GM19452 (cell line): Measurements from ENCODE around the gene PITPNC1.
"Not testable (repeated sequence)": the region's sequence is repeated elsewhere in the genome, so short reads cannot be mapped to it uniquely, and the experiment has no call there.

Source experiments
- ATAC-seq: cut with Tn5 transposase; IDR thresholded peaks from one replicate; pipeline ENCODE4 v1.9.1; 2021; ENCODE audit not compliant: unreplicated experiment

PITPNC1 gene

GRCh38 chr17:67393809-67394397, 16.8 kb downstream of the PITPNC1 start:
- ATAC-seq: no peak

DNA sequence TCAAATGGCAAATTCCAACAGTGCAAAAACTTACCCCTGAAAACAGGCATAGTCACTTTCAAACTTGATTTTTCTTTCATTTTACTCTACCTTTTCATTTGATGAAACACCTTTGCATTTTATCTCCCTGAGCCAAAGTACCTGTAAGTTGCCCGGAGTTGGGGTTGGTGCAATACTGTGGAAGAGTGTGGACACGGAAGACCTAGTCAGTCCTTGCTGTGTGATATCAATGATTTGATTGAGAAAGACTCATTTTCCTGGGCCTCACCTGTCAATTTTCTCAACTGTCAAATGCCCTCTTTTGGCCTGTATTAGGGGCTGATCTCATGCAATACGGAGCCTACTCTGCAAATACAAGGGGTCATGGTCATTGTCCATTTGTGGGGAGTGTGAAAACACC, 22.6 kb downstream of the PITPNC1 start:
- no peak for ATAC-seq

GRCh38 chr17:67400193-67400592, 23.1 kb downstream of the PITPNC1 start:
- no peak for ATAC-seq

- no peak for ATAC-seq
Measured at GRCh38 chr17:67401106-67401505, 24.0 kb downstream of the PITPNC1 start.

- no peak for ATAC-seq
Measured at GRCh38 chr17:67401598-67402504, 24.8 kb downstream of the PITPNC1 start.

DNA sequence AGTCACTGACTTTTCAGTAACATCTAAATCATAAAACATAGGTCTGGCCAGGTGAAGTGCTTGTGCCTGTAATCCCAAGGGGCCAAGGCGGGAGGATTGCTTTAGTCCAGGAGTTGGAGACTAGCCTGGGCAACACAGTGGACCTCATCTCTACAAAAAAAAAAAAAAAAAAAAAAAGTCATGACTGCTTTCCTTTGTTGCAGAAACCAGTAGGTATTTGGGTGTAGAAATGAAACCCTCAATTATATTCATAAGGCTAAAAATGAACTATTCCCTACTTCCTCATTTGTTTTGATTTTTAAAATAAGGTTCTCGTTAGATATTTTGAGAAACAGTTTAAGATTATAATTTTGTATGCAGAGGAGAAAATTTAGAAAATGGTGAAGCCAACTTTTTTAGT, 26.0 kb downstream of the PITPNC1 start:
- no peak for ATAC-seq

DNA sequence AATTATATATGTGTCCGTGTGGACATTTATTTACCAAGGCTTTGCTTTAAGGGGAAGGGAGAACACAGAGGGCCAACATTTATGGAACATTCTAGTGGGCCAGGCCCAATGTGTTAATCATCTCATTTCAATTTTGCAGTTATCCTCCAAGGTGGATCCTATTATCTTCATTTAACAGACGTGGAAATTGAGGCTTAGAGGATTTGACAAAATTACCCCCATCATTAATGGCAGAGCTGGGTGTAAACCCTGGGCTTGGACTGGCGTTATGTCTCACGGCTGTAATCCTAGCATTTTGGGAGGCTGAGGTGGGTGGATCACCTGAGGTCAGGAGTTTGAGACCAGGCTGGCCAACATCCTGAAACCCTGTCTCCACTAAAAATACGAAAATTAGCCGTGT, 26.4 kb downstream of the PITPNC1 start:
- no peak for ATAC-seq

DNA sequence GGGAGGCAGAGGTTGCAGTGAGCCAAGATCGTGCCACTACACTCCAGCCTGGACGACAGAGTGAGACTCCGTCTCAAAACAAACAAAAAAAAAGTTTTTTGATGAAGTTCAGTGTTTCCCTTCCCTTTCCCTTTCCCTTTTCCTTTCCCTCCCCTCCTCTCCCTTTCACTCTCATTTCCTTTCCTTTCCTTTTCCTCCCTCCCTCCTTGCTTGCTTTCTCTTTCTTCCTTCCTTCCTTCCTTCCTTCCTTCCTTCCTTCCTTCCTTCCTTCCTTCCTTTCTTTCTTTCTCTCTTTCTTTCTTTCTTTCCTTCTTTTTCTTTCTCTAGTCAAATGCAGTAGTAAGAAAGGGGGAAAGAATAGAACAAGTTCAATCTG, 31.4 kb downstream of the PITPNC1 start:
- ATAC-seq: not testable (repeated sequence)

- ATAC-seq: no peak
Measured at GRCh38 chr17:67411397-67411796, 34.3 kb downstream of the PITPNC1 start.

DNA sequence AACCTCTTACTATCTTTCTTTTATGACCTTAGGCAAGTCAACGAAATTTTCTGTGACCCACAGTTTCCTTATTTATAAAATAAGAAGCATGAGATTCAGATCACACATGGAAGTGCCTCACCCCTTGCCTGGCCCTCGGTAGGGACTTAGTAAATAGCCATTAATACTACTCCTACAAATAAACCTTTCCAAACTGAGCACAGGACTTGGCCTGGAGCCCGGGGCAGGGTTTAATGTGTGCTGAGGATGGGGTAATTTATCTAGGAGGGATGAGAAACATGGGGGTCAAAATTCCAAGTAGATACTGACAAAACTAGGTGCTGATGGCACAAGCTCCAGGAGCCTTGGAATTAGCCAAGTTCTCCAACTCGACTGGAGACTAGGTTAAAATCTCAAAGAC, 35.0 kb downstream of the PITPNC1 start:
- no peak for ATAC-seq

DNA sequence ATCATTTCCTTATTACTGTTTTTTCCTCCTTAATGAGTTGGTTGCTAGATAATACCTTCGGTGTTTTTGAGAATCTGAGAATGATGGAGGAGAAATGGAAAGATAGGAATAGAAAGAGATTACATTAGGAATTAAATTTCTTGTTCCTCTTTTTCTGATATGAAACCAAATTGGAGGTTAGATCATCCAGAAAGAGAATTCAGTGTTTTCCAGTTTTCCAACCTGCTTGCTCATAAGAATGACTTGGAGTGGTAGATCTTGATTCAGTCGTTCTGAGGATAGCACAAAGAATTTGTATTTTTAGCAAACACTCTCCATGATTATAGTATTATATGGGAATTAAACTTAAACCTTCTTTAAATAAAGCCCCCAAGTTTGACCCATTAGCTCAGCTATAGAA, 35.9 kb downstream of the PITPNC1 start:
- ATAC-seq: no peak

DNA sequence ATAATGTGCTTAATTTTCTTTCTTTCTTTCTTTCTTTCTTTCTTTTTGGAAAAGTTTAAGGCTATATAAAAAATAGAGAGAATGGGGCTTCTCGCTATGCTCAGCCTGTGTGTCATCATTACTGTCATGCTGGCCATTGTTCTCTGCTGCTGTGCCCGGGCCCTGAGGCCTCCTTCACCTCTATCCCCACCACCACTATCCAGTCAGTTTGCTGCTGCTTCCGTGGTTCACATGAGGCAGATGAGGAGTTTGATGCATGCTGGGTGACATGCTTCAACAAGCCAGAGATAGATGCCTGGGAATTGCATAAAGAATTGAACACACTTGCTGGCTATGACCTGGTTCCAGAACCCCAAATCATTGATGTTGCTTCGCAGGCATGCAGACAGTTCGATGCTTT, 36.3 kb downstream of the PITPNC1 start:
- no peak for ATAC-seq

DNA sequence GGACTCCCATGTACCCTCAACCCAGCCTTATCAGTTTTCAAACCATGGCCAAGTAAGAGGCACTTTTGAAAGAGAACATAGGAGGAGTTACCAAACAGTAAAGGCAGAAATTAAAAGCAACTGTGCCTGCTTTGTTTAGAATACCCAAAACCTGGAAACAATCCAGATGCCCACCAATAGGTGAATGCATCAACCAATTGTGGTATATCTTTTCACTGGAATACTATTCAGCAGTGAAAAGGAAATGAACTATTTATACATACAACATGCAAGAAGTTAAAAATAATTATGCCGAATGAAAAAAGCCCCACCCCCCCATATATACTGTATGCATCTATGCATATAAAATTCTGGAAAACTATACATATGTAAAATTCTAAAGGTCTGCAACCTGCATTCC, 37.0 kb downstream of the PITPNC1 start:
- ATAC-seq: no peak

DNA sequence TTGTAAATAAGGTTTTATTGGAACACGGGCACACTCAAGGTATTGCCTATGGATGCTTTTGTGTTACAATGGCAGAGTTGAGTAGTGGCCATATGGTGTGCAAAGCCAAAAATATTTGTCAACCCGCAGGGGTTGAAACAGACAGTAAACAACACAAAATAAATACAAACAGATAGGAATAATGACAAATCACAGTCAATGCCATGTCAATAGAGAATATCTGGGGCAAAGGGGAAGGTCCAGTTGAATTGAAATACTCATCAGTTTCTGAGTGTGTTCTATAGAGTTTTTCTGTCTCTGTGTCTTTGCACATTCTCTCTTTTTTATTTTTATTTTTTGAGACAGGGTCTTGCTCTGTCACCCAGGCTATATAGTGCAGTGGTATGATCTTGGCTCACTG, 37.5 kb downstream of the PITPNC1 start:
- no peak for ATAC-seq

GRCh38 chr17:67415291-67415690, 38.2 kb downstream of the PITPNC1 start:
- ATAC-seq: no peak

DNA sequence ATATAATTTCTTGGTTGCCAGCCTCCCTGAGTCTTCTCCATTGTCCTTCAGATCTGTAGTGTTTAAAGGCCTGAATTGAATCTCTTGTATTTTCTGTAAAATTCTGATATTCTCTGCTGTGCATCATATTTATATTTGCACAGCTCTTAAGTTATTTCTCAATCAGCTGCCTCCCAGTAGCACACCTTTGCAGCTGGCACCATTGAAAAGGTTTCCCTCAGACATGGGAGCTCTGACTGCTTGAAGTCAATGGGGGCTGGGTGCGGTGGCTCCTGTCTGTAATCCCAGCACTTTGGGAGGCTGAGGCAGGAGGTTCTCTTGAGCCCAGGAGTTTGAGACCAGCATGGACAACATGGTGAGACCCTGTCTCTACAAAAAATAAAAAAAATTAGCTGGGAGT, 40.4 kb downstream of the PITPNC1 start:
- ATAC-seq: no peak

GRCh38 chr17:67420994-67421393, 43.9 kb downstream of the PITPNC1 start:
- ATAC-seq: no peak

GRCh38 chr17:67421869-67422273, 44.8 kb downstream of the PITPNC1 start:
- no peak for ATAC-seq

- ATAC-seq: not testable (repeated sequence)
Measured at GRCh38 chr17:67422296-67422695, 45.2 kb downstream of the PITPNC1 start.

DNA sequence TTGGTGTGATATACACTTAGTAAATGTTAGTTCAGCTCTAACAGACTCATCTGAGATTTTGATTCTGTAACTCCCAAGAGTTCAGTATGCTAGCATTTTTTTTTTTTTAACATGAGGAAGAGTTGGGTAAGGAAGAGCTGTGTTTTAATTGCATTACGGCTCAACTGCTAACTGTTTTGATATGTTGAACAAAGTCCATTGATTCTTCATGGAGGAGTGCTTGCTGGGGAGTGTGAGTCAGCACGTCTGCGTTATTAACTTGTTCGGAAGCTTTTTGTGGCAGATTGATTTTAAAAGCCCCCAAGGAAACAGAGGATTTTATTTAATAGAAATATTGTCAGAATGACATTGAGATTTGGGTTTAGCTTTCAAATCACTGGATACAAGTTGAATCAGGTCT, 45.8 kb downstream of the PITPNC1 start:
- ATAC-seq: no peak

- no peak for ATAC-seq
Measured at GRCh38 chr17:67425571-67426160, 48.6 kb downstream of the PITPNC1 start.

DNA sequence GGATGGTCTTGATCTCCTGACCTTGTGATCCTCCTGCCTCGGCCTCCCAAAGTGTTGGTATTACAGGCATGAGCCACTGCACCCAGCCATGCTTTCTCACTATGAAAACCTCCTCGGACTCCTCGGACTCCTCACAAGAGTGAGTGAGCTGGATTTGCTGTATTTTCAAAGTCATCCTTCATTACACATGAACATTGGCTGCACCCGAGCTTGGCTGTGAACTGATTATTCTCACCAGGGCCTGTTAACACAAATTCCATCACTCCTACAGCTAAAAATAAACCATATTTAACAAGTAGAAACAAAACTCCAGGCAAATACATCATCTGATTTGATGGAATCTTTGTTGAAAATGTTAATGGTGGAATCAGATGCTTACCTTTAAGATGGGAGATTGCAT, 50.3 kb downstream of the PITPNC1 start:
- no peak for ATAC-seq
